Stomach smooth muscle (tissue), 2 donors: Measurements from ENCODE around the gene TSPAN32.
"Not testable (repeated sequence)": the region's sequence is repeated elsewhere in the genome, so short reads cannot be mapped to it uniquely, and the experiment has no call there.

ENCODE experiments used
- H3K27ac ChIP-seq: one replicate; pipeline ENCODE4 v1.7.0; 2013; ENCODE audit warnings: mild to moderate bottlenecking, low read length, inconsistent platforms
- H3K27me3 ChIP-seq, 2 donors: one replicate each; pipeline ENCODE4 v1.7.0; 2013; ENCODE audit warnings: low read length in 2 of 2; ENCODE audit not compliant: insufficient read depth in 2 of 2, control insufficient read depth in 1 of 2
- H3K36me3 ChIP-seq, 2 donors: one replicate each; pipeline ENCODE4 v1.7.0; 2013; ENCODE audit warnings: low read length in 2 of 2; ENCODE audit not compliant: control insufficient read depth in 2 of 2, insufficient read depth in 2 of 2
- H3K4me1 ChIP-seq: one replicate; pipeline ENCODE4 v1.7.0; 2013; ENCODE audit warnings: low read length; ENCODE audit not compliant: control insufficient read depth, insufficient read depth
- H3K4me3 ChIP-seq, 2 donors: one replicate each; pipeline ENCODE4 v1.7.0; 2013; ENCODE audit warnings: low read length in 2 of 2
- H3K9ac ChIP-seq, 2 donors: one replicate each; pipeline ENCODE4 v1.7.0; 2013; ENCODE audit warnings: low read length in 2 of 2, mild to moderate bottlenecking in 1 of 2
- H3K9me3 ChIP-seq, 2 donors: one replicate each; pipeline ENCODE4 v1.7.0; 2013; ENCODE audit warnings: low read length in 2 of 2; ENCODE audit not compliant: control insufficient read depth in 2 of 2
- donor health status: healthy.
- donor health status: Pancreatic carcinoma.

TSPAN32 gene

GRCh38 chr11:2348986-2349385 lies 47.2 kb downstream of the TSPAN32 start:
- H3K36me3 ChIP-seq: no peaks in the 10 kb centered on the region
- H3K27me3 ChIP-seq: no peaks in the 10 kb centered on the region
- H3K27ac ChIP-seq: no peak overlapping the region
- H3K9ac ChIP-seq: no peak overlapping the region
- H3K9me3 ChIP-seq: peaks cover 0 to 9% of the 10 kb centered on the region in 2 donors
- peaks cover 4% of the 10 kb centered on the region for H3K4me1 ChIP-seq
- no peak overlapping the region for H3K4me3 ChIP-seq

- H3K4me1 ChIP-seq: no peaks in the 10 kb centered on the region
- no peaks in the 10 kb centered on the region for H3K36me3 ChIP-seq
- H3K27ac ChIP-seq: no peak overlapping the region
- H3K9ac ChIP-seq: no peak overlapping the region
- H3K9me3 ChIP-seq: peaks cover 0 to 9% of the 10 kb centered on the region in 2 donors
- no peak overlapping the region for H3K4me3 ChIP-seq
- H3K27me3 ChIP-seq: no peaks in the 10 kb centered on the region
These were observed 49.9 kb downstream of the TSPAN32 start for GRCh38 chr11:2351701-2352100.

GRCh38 chr11:2352420-2352819 lies 50.6 kb downstream of the TSPAN32 start:
- H3K27ac ChIP-seq: no peak overlapping the region
- peaks cover 0 to 9% of the 10 kb centered on the region in 2 donors for H3K9me3 ChIP-seq
- no peaks in the 10 kb centered on the region for H3K27me3 ChIP-seq
- no peaks in the 10 kb centered on the region for H3K4me1 ChIP-seq
- H3K9ac ChIP-seq: no peak overlapping the region
- no peak overlapping the region for H3K4me3 ChIP-seq
- no peaks in the 10 kb centered on the region for H3K36me3 ChIP-seq

GRCh38 chr11:2355000-2355644 lies 53.3 kb downstream of the TSPAN32 start:
- no peaks in the 10 kb centered on the region for H3K9me3 ChIP-seq
- no peak overlapping the region for H3K4me3 ChIP-seq
- no peaks in the 10 kb centered on the region for H3K27me3 ChIP-seq
- H3K36me3 ChIP-seq: no peaks in the 10 kb centered on the region
- H3K27ac ChIP-seq: no peak overlapping the region
- H3K9ac ChIP-seq: no peak overlapping the region
- no peaks in the 10 kb centered on the region for H3K4me1 ChIP-seq

GRCh38 chr11:2357246-2357645 lies 55.4 kb downstream of the TSPAN32 start:
- Histone ChIP-seq H3K27me3 (no peaks in the 10 kb centered on the region), H3K36me3 (no peaks in the 10 kb centered on the region), H3K27ac (no peak overlapping the region), H3K9me3 (no peaks in the 10 kb centered on the region), H3K4me1 (no peaks in the 10 kb centered on the region), H3K9ac (no peak overlapping the region), H3K4me3 (no peak overlapping the region)

GRCh38 chr11:2357651-2358050 lies 55.8 kb downstream of the TSPAN32 start:
- not testable (repeated sequence) for H3K4me3 ChIP-seq, H3K27me3 ChIP-seq, H3K4me1 ChIP-seq, H3K9me3 ChIP-seq, H3K9ac ChIP-seq, H3K27ac ChIP-seq, H3K36me3 ChIP-seq

- Histone ChIP-seq H3K4me3 (no peak overlapping the region), H3K4me1 (peaks cover 2% of the 10 kb centered on the region), H3K27me3 (no peaks in the 10 kb centered on the region)
These were observed 57.1 kb downstream of the TSPAN32 start for GRCh38 chr11:2358754-2359442.

GRCh38 chr11:2359557-2359956 lies 57.7 kb downstream of the TSPAN32 start:
- no peaks in the 10 kb centered on the region for H3K36me3 ChIP-seq

More at GRCh38 chr11:2358754-2359442, 57.1 kb downstream of the TSPAN32 start:
- no peak overlapping the region for H3K27ac ChIP-seq
- H3K9ac ChIP-seq: no peak overlapping the region
- no peaks in the 10 kb centered on the region for H3K9me3 ChIP-seq
- no peaks in the 10 kb centered on the region for H3K36me3 ChIP-seq

GRCh38 chr11:2360081-2360642 lies 58.3 kb downstream of the TSPAN32 start:
- Histone ChIP-seq H3K9me3 (no peaks in the 10 kb centered on the region), H3K36me3 (no peaks in the 10 kb centered on the region), H3K27ac (no peak overlapping the region), H3K9ac (no peak overlapping the region), H3K4me3 (no peak overlapping the region), H3K27me3 (no peaks in the 10 kb centered on the region), H3K4me1 (peaks cover 2% of the 10 kb centered on the region)

More at GRCh38 chr11:2359557-2359956, 57.7 kb downstream of the TSPAN32 start:
- no peaks in the 10 kb centered on the region for H3K9me3 ChIP-seq
- H3K27ac ChIP-seq: no peak overlapping the region
- no peak overlapping the region for H3K9ac ChIP-seq
- H3K27me3 ChIP-seq: no peaks in the 10 kb centered on the region
- H3K4me3 ChIP-seq: no peak overlapping the region
- peaks cover 2% of the 10 kb centered on the region for H3K4me1 ChIP-seq

GRCh38 chr11:2361565-2361964 lies 59.8 kb downstream of the TSPAN32 start:
- Histone ChIP-seq H3K9me3 (no peaks in the 10 kb centered on the region), H3K27me3 (no peaks in the 10 kb centered on the region), H3K4me3 (no peak overlapping the region), H3K4me1 (peaks cover 12% of the 10 kb centered on the region), H3K27ac (no peak overlapping the region), H3K36me3 (no peaks in the 10 kb centered on the region), H3K9ac (no peak overlapping the region)

- Histone ChIP-seq H3K9me3 (no peaks in the 10 kb centered on the region), H3K27ac (no peak overlapping the region), H3K4me1 (peaks cover 16% of the 10 kb centered on the region), H3K36me3 (no peaks in the 10 kb centered on the region), H3K27me3 (no peaks in the 10 kb centered on the region), H3K4me3 (no peak overlapping the region), H3K9ac (no peak overlapping the region)
These were observed 60.6 kb downstream of the TSPAN32 start for GRCh38 chr11:2362414-2362813.
